ENCODE data around the gene PTPRN2. TPM values are rescaled to one million over a fixed set of nuclear protein-coding genes. Genes with fewer than 3 reads are reported as not detected.

PTPRN2 gene
- polyA plus RNA-seq, 1 donor = 5.7 TPM

- no peak for DNase-seq
These were observed 721.2 kb downstream of the PTPRN2 start for GRCh38 chr7:157866336-157866924.

DNA sequence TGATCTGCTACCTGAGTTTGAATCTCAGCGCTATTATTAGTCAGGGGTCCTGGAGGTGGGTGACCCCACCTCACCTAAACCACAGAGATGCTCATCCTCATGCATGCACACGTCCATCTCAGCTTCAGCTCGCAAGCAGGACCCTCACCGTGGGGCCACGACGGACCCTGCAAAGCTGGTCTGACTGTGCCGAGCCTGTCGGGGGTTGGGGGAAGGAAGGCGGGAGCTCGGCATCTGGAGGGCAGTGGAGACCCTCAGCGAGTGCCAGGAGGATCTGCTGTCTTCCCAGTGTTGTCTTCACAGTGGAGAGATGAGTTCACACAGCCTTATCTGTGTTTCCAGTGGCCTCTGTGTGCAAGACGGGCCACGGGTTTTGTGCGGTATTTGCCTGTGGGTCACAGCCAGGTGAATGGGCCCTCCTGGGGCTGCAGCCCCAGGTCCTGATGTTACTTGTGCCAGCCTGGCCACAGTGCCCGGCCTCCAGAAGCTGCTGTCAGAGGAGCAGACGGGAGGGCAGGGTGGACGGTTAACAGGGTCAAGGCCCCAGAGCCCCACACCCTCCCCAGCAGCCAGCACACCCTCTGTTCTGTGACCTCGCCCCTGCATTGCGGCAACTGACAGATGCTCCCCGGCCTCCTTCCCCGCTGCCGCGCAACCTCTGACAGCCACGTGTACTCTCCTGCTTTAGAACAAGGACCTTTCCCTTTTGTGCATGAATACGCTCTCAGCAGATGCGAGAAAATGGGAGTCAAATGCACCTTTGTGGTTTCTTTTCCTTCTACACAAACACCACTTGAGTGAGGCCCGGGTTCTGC, 722.1 kb downstream of the PTPRN2 start:
- DNase-seq = no peak

DNA sequence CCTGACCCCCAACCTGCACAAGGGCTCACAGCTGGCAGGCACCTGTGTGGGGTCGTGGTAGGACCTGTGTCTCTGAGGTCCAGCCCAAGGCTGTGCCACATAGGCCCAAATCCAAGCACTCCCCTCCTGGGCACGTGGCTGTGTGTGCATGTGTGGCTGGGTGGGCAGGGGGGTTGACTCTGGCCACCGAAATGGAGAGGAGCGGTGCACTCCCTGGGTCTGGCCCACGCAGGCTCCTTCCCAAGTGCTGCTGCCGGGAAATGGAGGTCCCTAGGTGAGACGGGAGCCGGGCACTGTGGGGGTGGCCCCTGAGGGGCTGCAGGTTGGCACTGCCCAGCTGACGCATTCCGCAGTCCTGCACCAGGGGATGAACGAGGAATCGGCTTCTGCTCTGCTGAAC, 722.7 kb downstream of the PTPRN2 start:
- no peak for DNase-seq

DNA sequence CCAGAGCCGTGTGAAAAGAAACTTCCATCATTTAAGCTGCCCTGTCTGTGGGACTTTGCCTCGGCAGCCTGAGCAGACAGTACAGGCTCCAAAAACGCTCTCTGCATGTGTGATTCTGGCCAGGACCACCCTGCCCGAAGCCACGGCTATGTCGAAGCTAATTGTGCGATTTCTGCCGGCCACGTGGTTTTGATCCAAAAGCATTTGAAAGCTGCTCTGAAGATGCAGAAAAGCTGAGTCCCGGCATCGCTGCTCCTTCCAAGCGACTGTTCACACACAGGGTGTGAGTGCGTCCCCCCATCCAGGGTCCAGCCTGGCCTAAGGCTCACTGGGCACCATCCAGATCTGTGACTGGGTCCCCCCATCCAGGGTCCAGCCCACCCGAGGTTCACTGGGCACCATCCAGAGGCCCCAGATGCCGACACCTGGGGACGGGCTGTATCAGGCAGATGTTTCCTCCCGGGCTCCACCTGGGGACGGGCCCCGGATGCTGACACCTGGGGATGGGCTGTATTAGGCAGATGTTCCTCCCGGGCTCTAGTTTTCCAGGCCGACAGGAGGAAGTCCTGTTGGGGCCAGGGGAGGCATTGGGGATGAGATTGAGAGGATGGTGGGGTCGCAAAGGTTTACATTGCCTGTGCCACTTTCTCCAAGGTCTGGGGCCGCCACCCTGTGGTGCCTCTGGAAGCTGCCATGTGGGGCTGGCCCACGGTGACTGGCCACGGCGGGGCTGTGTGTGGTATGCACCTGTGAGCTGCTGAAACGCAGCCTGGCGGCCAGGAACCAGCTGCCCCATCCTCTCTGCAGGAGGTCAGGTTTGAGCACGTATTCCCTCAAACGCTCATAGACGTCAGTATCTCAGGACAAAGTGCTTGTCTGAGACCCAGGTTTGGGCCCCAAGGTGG, 723.5 kb downstream of the PTPRN2 start:
- no peak for DNase-seq

- no peak for DNase-seq
These were observed 724.4 kb downstream of the PTPRN2 start for GRCh38 chr7:157863176-157863575.

DNA sequence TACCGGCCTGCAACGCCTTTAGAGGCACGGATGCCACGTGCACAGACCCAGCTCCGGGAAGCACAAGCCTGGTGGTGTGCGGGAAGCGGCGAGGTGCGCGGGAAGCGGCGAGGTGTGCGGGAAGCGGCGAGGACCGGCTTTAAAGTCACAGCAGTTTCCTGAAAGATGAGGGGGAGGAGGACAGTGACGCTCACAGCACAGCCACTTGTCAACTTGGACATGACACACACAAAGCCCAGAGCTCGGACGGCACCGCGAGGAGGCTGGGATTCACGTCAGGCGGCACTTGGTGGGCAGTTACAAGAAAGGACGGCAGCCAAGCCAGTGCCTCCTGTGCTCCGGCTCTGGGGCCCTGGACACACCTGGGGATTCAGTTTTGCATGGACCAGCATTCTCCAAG, 724.9 kb downstream of the PTPRN2 start:
- no peak for DNase-seq

DNA sequence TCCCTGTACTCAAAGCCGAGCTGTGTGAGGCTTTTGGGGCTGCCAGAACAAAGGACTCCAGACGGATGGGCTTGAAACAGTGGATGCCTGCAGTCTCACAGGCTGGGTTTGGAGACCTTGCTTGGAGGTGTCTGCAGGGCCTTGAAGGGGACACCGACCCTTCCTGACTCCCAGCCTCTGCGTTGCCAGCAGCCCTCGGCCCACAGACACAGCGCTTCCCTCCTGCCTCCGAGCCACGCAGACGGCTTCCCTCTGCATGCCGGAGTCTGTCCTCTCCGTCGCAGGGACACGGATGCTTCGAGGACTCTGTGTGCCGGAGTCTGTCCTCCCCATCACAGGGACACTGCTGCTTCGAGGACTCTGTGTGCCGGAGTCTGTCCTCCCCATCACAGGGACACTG, 726.1 kb downstream of the PTPRN2 start:
- no peak for DNase-seq

- no peak for DNase-seq
These were observed 726.6 kb downstream of the PTPRN2 start for GRCh38 chr7:157861031-157861491.

DNA sequence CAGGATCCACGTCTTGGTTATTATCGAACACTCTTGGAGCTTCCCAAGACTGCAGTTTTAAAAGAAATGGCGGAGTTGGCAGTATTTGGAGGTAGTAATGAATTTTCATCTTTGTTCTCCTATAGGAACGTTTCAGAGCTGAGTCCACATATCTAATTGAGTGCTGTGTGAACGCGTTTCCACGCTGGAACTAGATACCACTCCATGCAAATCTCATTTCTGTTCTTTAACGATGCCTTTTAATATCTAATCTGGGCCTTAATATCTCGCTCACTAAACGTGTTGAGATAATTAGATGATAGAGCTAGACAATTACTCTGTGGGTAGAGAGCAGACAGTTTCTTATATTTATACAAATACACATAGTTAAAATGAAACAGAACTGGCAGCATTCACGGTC, 727.2 kb downstream of the PTPRN2 start:
- no peak for DNase-seq

GRCh38 chr7:157859915-157860314, 727.7 kb downstream of the PTPRN2 start:
- no peak for DNase-seq

GRCh38 chr7:157857578-157858075, 730.0 kb downstream of the PTPRN2 start:
- DNase-seq = no peak

GRCh38 chr7:157856873-157857577, 730.6 kb downstream of the PTPRN2 start:
- no peak for DNase-seq

GRCh38 chr7:157855452-157856213, 732.0 kb downstream of the PTPRN2 start:
- no peak for DNase-seq

DNA sequence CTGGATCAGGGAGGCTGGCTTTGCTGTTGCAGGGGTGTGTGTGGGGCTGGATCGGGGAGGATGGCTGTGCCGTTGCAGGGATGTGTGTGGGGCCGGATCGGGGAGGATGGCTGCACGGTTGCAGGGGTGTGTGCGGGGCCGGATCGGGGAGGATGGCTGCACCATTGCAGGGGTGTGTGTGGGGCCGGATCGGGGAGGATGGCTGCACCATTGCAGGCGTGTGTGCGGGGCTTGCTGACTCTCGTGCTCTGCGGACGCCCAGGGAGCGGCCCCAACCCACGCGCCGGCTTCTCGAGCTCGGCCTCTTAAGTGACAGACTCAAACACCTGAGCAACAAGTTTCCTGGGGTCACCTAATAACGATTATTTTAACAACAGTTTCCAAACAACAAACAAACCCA, 732.6 kb downstream of the PTPRN2 start:
- no peak for DNase-seq

GRCh38 chr7:157854066-157854891, 733.3 kb downstream of the PTPRN2 start:
- no peak for DNase-seq

- no peak for DNase-seq
These were observed 733.9 kb downstream of the PTPRN2 start for GRCh38 chr7:157853789-157854065.

DNA sequence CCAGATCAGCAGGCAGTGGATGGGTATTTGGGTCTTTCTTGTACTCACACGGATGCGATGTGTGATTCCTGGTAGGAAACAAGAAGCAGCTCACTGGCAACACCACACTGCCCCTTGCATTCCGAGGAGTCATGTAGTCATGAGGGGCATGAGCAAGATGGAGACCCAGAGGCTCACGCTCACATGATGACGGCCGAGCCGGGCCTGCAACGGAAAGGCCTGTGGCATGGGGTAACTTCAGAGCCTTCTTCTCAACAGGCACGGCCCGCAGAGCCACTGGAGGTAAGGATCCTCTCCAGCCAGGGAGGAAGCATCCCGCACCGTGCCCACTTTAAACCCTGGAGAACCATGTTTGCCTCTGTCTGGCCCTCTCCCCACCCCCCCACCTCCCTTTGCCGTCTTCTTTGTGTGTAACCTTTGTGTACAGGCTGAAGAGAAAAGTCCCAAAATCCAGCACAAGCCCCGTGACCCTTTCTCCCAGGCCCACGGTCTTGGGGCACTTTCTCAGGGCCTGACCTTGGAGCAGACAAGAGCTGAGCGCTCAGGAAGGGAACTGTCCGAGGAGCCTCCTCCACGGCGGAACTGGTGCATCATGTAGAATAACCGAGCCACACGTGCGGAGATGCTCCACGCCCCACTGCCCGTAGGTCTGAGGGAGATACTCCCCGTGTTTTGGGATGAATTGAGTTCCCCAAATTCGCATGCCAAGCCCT, 734.4 kb downstream of the PTPRN2 start:
- no peak for DNase-seq

DNA sequence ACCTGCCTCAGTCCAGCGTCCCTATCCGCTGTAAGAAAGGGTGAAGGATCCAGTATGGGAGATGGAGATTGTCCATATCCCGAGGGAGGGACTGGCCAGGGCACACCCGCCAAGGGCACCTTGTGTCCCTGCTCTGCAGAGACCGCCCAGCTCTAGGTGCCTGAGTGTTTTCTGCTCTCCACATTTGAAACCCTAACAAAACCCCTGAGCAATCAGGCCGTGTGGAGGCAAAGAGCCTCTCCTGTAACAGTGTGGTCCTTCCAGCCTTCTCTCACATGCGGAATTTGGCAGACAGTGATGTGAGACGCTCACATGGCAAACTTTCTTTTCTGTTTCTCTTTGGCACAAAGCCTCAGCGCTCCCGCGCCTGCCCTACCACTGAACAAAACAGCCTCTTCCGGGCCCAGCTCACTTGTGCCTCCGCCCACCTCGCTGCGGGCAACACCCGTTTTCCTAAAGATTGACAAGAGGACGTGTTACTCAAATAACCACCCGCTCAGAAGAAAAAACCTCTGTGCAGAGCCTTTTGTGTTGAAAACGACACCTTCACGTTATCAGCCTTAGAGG, 736.0 kb downstream of the PTPRN2 start:
- no peak for DNase-seq

Measured in left kidney (tissue), 2 donors.